GM12878 (cell line): Measurements from ENCODE around the gene TASOR.

Source experiments
- BMI1 ChIP-seq: fragments of 450-650 bp; IDR thresholded peaks from 2 replicates; pipeline ENCODE4 v1.6.1; 2016; ENCODE audit warnings: mild to moderate bottlenecking, moderate library complexity, borderline replicate concordance
- EP300 ChIP-seq, 2 experiments: fragments of 150-350 bp in 1 of 2; IDR thresholded peaks; 2 replicates each; pipeline ENCODE4 v1.6.1; 2011 to 2012; ENCODE audit warnings: low read depth in 2 of 2, low read length in 2 of 2, borderline replicate concordance in 1 of 2, improper control_type of control experiment in 1 of 2, inconsistent platforms in 1 of 2; ENCODE audit not compliant: control insufficient read depth in 1 of 2
- FOS ChIP-seq: IDR thresholded peaks from 3 replicates; pipeline ENCODE4 v1.6.1; 2011; ENCODE audit warnings: borderline replicate concordance; ENCODE audit not compliant: insufficient read length; ENCODE audit errors: extremely low read depth
- HDAC6 ChIP-seq: fragments of 200-600 bp; sonication (generic); IDR thresholded peaks from one replicate; pipeline ENCODE4 v1.8.0; 2017; ENCODE audit warnings: antibody characterized with exemption; ENCODE audit not compliant: unreplicated experiment
- JUND ChIP-seq: IDR thresholded peaks from 2 replicates; pipeline ENCODE4 v1.6.1; 2012; ENCODE audit warnings: low read depth, mild to moderate bottlenecking, low read length, improper control_type of control experiment, moderate library complexity
- MYB ChIP-seq: fragments of 150-350 bp; IDR thresholded peaks from 2 replicates; pipeline ENCODE4 v1.6.1; 2014; ENCODE audit warnings: mild to moderate bottlenecking, low read depth, low read length, borderline replicate concordance
- NFYB ChIP-seq: IDR thresholded peaks from 2 replicates; pipeline ENCODE4 v1.6.1; 2011; ENCODE audit warnings: low read depth, mild to moderate bottlenecking, low read length, improper control_type of control experiment, moderate library complexity; ENCODE audit not compliant: insufficient read depth
- POLR2A ChIP-seq: IDR thresholded peaks from 2 replicates; pipeline ENCODE4 v1.6.1; 2011; ENCODE audit warnings: low read depth, mild to moderate bottlenecking, low read length
- YY1 ChIP-seq: IDR thresholded peaks from 2 replicates; pipeline ENCODE4 v1.6.1; 2011; ENCODE audit warnings: low read depth, mild to moderate bottlenecking, low read length
- TF ChIP-seq, protein P1 (sequence below), 3 experiments: IDR thresholded peaks in 2 of 3; conservative IDR thresholded peaks in 1 of 3; 2 replicates each; pipeline ENCODE4 v1.5.1; 2011; ENCODE audit warnings: low read depth in 3 of 3, low read length in 3 of 3, mild to moderate bottlenecking in 3 of 3, control low read depth in 2 of 3, moderate library complexity in 2 of 3, inconsistent platforms in 1 of 3, mixed read lengths in 1 of 3; ENCODE audit not compliant: control insufficient read depth in 2 of 3, insufficient read depth in 1 of 3; ENCODE audit errors: extremely low read depth in 1 of 3
- TF ChIP-seq, protein P2 (sequence below): fragments of 450-650 bp; IDR thresholded peaks from 2 replicates; pipeline ENCODE4 v1.6.1; 2018; ENCODE audit warnings: borderline replicate concordance, mild to moderate bottlenecking; ENCODE audit not compliant: partially characterized antibody
- TF ChIP-seq, protein P3 (sequence below): IDR thresholded peaks from 2 replicates; pipeline ENCODE4 v1.6.1; 2011; ENCODE audit warnings: low read depth, low read length, improper control_type of control experiment, borderline replicate concordance

DNA sequence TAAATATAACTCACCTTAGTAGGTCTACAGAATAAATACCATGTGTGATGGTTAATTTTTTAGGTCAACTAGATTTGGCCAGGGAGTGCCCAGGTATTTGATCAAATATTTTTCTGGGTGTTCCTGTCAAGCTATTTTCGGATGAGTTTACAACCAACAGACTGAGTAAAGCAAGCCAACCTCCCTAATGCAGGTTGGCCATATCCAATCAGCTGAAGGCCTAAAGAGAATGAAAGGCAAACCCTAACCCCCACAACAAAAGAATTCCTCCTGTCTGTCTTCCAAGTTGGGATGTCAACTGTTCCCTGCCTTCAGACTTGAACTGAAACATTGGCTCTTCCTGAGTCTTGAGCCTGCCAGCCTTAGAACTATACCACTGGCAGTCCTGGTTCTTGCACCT is 28.6 kb downstream of the TASOR start:
- TF ChIP-seq, protein P1, sequence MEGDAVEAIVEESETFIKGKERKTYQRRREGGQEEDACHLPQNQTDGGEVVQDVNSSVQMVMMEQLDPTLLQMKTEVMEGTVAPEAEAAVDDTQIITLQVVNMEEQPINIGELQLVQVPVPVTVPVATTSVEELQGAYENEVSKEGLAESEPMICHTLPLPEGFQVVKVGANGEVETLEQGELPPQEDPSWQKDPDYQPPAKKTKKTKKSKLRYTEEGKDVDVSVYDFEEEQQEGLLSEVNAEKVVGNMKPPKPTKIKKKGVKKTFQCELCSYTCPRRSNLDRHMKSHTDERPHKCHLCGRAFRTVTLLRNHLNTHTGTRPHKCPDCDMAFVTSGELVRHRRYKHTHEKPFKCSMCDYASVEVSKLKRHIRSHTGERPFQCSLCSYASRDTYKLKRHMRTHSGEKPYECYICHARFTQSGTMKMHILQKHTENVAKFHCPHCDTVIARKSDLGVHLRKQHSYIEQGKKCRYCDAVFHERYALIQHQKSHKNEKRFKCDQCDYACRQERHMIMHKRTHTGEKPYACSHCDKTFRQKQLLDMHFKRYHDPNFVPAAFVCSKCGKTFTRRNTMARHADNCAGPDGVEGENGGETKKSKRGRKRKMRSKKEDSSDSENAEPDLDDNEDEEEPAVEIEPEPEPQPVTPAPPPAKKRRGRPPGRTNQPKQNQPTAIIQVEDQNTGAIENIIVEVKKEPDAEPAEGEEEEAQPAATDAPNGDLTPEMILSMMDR (IDR thresholded peaks at IDR 0.05 in 2 of 3, conservative IDR thresholded peaks at IDR 0.05 in 1 of 3; ENCODE audit: control insufficient read depth in 2 of 3, extremely low read depth in 1 of 3, insufficient read depth in 1 of 3, low read depth in 3 of 3, low read length in 3 of 3), result no peak
- TF ChIP-seq POLR2A, result no peak
- no peak for TF ChIP-seq FOS
- TF ChIP-seq, protein P2, sequence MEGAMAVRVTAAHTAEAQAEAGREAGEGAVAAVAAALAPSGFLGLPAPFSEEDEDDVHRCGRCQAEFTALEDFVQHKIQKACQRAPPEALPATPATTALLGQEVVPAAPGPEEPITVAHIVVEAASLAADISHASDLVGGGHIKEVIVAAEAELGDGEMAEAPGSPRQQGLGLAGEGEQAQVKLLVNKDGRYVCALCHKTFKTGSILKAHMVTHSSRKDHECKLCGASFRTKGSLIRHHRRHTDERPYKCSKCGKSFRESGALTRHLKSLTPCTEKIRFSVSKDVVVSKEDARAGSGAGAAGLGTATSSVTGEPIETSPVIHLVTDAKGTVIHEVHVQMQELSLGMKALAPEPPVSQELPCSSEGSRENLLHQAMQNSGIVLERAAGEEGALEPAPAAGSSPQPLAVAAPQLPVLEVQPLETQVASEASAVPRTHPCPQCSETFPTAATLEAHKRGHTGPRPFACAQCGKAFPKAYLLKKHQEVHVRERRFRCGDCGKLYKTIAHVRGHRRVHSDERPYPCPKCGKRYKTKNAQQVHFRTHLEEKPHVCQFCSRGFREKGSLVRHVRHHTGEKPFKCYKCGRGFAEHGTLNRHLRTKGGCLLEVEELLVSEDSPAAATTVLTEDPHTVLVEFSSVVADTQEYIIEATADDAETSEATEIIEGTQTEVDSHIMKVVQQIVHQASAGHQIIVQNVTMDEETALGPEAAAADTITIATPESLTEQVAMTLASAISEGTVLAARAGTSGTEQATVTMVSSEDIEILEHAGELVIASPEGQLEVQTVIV, result no peak
- TF ChIP-seq EP300 (IDR thresholded peaks at IDR 0.05; ENCODE audit: borderline replicate concordance in 1 of 2, control insufficient read depth in 1 of 2, low read depth in 2 of 2, low read length in 2 of 2), result no peak
- no peak for TF ChIP-seq MYB
- no peak for TF ChIP-seq BMI1
- no peak for TF ChIP-seq YY1
- no peak for TF ChIP-seq JUND
- no peak for TF ChIP-seq NFYB
- TF ChIP-seq, protein P3, sequence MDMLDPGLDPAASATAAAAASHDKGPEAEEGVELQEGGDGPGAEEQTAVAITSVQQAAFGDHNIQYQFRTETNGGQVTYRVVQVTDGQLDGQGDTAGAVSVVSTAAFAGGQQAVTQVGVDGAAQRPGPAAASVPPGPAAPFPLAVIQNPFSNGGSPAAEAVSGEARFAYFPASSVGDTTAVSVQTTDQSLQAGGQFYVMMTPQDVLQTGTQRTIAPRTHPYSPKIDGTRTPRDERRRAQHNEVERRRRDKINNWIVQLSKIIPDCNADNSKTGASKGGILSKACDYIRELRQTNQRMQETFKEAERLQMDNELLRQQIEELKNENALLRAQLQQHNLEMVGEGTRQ, result no peak
- no peak for TF ChIP-seq HDAC6
